Liver (tissue), 9 donors: Measurements from ENCODE around the gene CCM2L. TPM values are rescaled to one million over a fixed set of nuclear protein-coding genes. Genes with fewer than 3 reads are reported as not detected.

ENCODE experiments used
- DNase-seq: peaks from one replicate; pipeline ENCODE4 v3.0.0-alpha.2; 2017; ENCODE audit warnings: low spot score
- H3K27ac ChIP-seq, 2 donors: one replicate each; pipeline ENCODE4 v1.7.0; 2013; ENCODE audit warnings: inconsistent platforms in 2 of 2, low read length in 2 of 2, control low read depth in 1 of 2, low read depth in 1 of 2, mild to moderate bottlenecking in 1 of 2
- H3K27me3 ChIP-seq, 4 donors: one replicate each; pipeline versions ENCODE4 v1.6.1 to v1.7.0; 2013; ENCODE audit warnings: low read length in 3 of 4, inconsistent platforms in 1 of 4, mild to moderate bottlenecking in 1 of 4, moderate library complexity in 1 of 4; ENCODE audit not compliant: control insufficient read depth in 4 of 4, insufficient read depth in 4 of 4
- H3K36me3 ChIP-seq, 4 donors: one replicate each; pipeline versions ENCODE4 v1.6.1 to v1.7.0; 2013; ENCODE audit warnings: low read length in 3 of 4, mild to moderate bottlenecking in 3 of 4, low read depth in 1 of 4, moderate library complexity in 1 of 4; ENCODE audit not compliant: control insufficient read depth in 4 of 4, insufficient read depth in 3 of 4
- H3K4me1 ChIP-seq, 4 donors: one replicate each; pipeline versions ENCODE4 v1.6.1 to v1.7.0; 2013; ENCODE audit warnings: low read length in 3 of 4, mild to moderate bottlenecking in 3 of 4, moderate library complexity in 1 of 4; ENCODE audit not compliant: control insufficient read depth in 4 of 4, insufficient read depth in 4 of 4
- H3K4me3 ChIP-seq, 3 donors: one replicate each; pipeline versions ENCODE4 v1.6.1 to v1.7.0; 2013; ENCODE audit warnings: low read length in 3 of 3, control low read depth in 1 of 3, low read depth in 1 of 3, mild to moderate bottlenecking in 1 of 3
- H3K9ac ChIP-seq, 2 donors: one replicate each; pipeline ENCODE4 v1.7.0; 2013; ENCODE audit warnings: low read length in 2 of 2, mild to moderate bottlenecking in 2 of 2, moderate library complexity in 2 of 2, control low read depth in 1 of 2, low read depth in 1 of 2
- H3K9me3 ChIP-seq, 4 donors: one replicate each; pipeline versions ENCODE4 v1.6.1 to v1.7.0; 2013; ENCODE audit warnings: low read length in 3 of 4; ENCODE audit not compliant: control insufficient read depth in 4 of 4
- EGR1 ChIP-seq, 2 donors: IDR thresholded peaks; 2 replicates each; pipeline ENCODE4 v1.6.1; 2016 to 2018; ENCODE audit warnings: antibody characterized with exemption in 2 of 2, low read depth in 2 of 2
- FOXA1 ChIP-seq: IDR thresholded peaks from 2 replicates; pipeline ENCODE4 v1.6.1; 2016; ENCODE audit warnings: antibody characterized with exemption
- FOXA2 ChIP-seq: IDR thresholded peaks from 2 replicates; pipeline ENCODE4 v1.6.1; 2016; ENCODE audit warnings: antibody characterized with exemption
- GABPA ChIP-seq, 2 donors: IDR thresholded peaks in 1 of 2; conservative IDR thresholded peaks in 1 of 2; 2 replicates each; pipeline ENCODE4 v1.6.1; 2016; ENCODE audit warnings: antibody characterized with exemption in 2 of 2, mild to moderate bottlenecking in 1 of 2, moderate library complexity in 1 of 2
- HNF4A ChIP-seq, 2 donors: conservative IDR thresholded peaks; 2 replicates each; pipeline ENCODE4 v1.6.1; 2016; ENCODE audit warnings: antibody characterized with exemption in 2 of 2, mild to moderate bottlenecking in 2 of 2
- HNF4G ChIP-seq: IDR thresholded peaks from 2 replicates; pipeline ENCODE4 v1.6.1; 2016; ENCODE audit warnings: antibody characterized with exemption
- JUND ChIP-seq, 2 donors: IDR thresholded peaks; 2 replicates each; pipeline ENCODE4 v1.6.1; 2016; ENCODE audit warnings: antibody characterized with exemption in 2 of 2
- NR2F2 ChIP-seq: IDR thresholded peaks from 2 replicates; pipeline ENCODE4 v1.6.1; 2016; ENCODE audit warnings: antibody characterized with exemption
- RAD21 ChIP-seq, 2 donors: IDR thresholded peaks; 2 replicates each; pipeline ENCODE4 v1.6.1; 2016; ENCODE audit warnings: antibody characterized with exemption in 2 of 2, mild to moderate bottlenecking in 2 of 2
- RXRA ChIP-seq, 2 donors: IDR thresholded peaks; 2 replicates each; pipeline ENCODE4 v1.6.1; 2017 to 2018; ENCODE audit warnings: antibody characterized with exemption in 2 of 2, mild to moderate bottlenecking in 1 of 2
- SP1 ChIP-seq: IDR thresholded peaks from 2 replicates; pipeline ENCODE4 v1.6.1; 2018; ENCODE audit warnings: antibody characterized with exemption, mild to moderate bottlenecking
- TAF1 ChIP-seq: conservative IDR thresholded peaks from 2 replicates; pipeline ENCODE4 v1.6.1; 2016; ENCODE audit warnings: antibody characterized with exemption, mild to moderate bottlenecking
- YY1 ChIP-seq: IDR thresholded peaks from 2 replicates; pipeline ENCODE4 v1.6.1; 2016; ENCODE audit warnings: antibody characterized with exemption, mild to moderate bottlenecking
- WGBS: extraction: QIAGEN DNeasy Blood & Tissue Kit; methylation state at CpG from one replicate; pipeline ENCODE4 v1.1.7; 2013; 5-methylcytosine and 5-hydroxymethylcytosine counted together
- polyA plus RNA-seq, 2 donors: library from polyadenylated mRNA; stranded (reverse) in 1 of 2; unstranded in 1 of 2; fragments of 200-250 nt in 1 of 2; fragments of >200 nt in 1 of 2; fragmentation: Nextera tagmentation in 1 of 2; extraction: Ambion mirVana in 1 of 2; gene quantifications; one replicate each; pipeline versions ENCODE4 v1.2.1 to v1.2.3, GENCODE V29; 2013 to 2015
- total RNA-seq, 2 donors: library from RNA; depleted of rRNA; stranded (reverse); fragments of >200 nt; gene quantifications; one replicate each; pipeline ENCODE4 v1.2.3, GENCODE V29; 2014
- TF ChIP-seq, protein P1 (sequence below): IDR thresholded peaks from 2 replicates; pipeline ENCODE4 v1.6.1; 2016; ENCODE audit warnings: antibody characterized with exemption
- TF ChIP-seq, protein P2 (sequence below): IDR thresholded peaks from 2 replicates; pipeline ENCODE4 v1.6.1; 2016; ENCODE audit warnings: antibody characterized with exemption
- TF ChIP-seq, protein P3 (sequence below): IDR thresholded peaks from 2 replicates; pipeline ENCODE4 v1.6.1; 2016; ENCODE audit warnings: antibody characterized with exemption, mild to moderate bottlenecking
- TF ChIP-seq, protein P4 (sequence below): fragments of 150-350 bp; IDR thresholded peaks from 2 replicates; pipeline ENCODE4 v1.5.1; 2017; ENCODE audit warnings: improper control_type of control experiment, low read depth, low read length; ENCODE audit not compliant: missing input control
- TF ChIP-seq, protein P5 (sequence below): IDR thresholded peaks from 2 replicates; pipeline ENCODE4 v1.6.1; 2016; ENCODE audit warnings: antibody characterized with exemption
- donor health status: healthy.
- donor health status: healthy.
- donor health status: healthy.
- donor health status: healthy.
- donor health status: healthy.

CCM2L gene
- total and polyA plus RNA-seq, 4 donors = 0.31 to 2.1 (median 1.2) TPM

DNA sequence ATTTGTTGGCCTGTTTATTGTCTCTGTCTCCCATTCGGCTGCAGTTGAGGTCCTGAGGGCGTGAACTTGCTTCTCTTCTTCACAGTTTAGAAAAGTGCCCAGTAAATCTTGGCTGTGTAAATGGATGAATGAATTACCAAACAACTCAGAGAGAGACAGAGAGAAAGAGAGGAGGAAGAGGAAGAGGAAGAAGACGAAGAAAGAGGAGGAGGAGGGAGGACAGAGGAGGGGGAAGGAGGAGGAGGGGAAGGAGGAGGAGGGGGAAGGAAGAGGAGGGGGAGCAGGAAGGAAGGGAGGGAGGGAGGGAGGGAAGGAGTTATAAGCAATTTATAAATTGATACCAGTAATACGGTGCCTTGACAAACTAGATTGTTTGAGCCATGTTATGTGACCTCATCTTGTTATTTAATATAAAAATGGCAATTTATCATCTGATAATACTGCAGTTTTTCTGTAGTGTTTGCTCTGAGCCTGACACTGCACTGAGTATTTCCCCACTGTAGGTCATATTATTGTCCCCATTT lies 60.5 kb downstream of the CCM2L start:
- no peaks in the 10 kb centered on the region for H3K36me3 ChIP-seq
- DNase-seq = no peak

DNA sequence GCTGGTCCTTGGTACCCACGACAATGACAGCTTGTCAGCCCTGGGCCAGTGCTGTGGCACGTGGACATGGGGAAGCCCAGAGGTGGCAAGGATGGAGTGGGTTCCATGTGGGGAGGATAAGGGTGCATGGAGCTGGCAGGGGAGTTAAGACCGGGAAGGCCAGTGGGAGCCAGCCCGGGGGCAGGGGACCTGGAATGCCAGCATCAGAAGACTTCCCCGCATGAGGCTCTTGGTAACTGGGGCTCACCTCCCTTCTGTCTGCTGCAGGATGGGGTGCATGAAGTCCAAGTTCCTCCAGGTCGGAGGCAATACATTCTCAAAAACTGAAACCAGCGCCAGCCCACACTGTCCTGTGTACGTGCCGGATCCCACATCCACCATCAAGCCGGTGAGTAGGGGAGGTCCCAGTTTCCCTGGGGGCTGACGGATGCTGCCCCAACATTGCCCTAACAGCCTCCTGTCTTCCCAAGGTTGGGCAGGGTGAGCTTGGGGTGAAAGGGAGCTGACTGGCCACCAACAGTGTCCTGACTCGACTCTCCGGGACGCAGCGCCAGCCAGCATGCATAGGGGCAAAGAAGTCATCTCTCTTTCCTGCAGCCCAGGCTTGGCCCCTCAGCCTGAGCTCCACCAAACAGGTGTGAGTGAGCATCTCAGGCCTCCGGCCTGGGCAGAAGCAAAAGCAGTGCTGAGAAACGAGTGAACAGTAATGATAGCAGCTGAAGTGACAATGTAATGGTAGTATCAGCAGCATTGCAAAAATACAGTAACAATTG lies 61.3 kb downstream of the CCM2L start:
- Histone ChIP-seq H3K4me1 (no peaks in the 10 kb centered on the region), H3K9ac (no peak overlapping the region), H3K27me3 (no peaks in the 10 kb centered on the region), H3K4me3 (no peak overlapping the region), H3K9me3 (no peaks in the 10 kb centered on the region), H3K27ac (no peak overlapping the region), H3K36me3 (no peaks in the 10 kb centered on the region)
- 84% methylated on average over 17 of the region's 17 CpGs for WGBS
- no peak for DNase-seq
- no peak for TF ChIP-seq FOXA2
- no peak for TF ChIP-seq NR2F2
- no peak for TF ChIP-seq HNF4A (conservative IDR thresholded peaks at IDR 0.05)
- TF ChIP-seq, protein P1, sequence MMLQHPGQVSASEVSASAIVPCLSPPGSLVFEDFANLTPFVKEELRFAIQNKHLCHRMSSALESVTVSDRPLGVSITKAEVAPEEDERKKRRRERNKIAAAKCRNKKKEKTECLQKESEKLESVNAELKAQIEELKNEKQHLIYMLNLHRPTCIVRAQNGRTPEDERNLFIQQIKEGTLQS = no peak
- TF ChIP-seq RXRA (IDR thresholded peaks at IDR 0.05) = no peak
- TF ChIP-seq FOXA1 = no peak
- TF ChIP-seq SP1 = no peak
- TF ChIP-seq YY1 = no peak
- TF ChIP-seq RAD21 (IDR thresholded peaks at IDR 0.05) = no peak

More for the DNA sequence above, 60.5 kb downstream of the CCM2L start:
- no peaks in the 10 kb centered on the region for H3K4me1 ChIP-seq
- no peak overlapping the region for H3K9ac ChIP-seq
- no peak overlapping the region for H3K4me3 ChIP-seq
- WGBS = 48% methylated on average over 4 of the region's 4 CpGs
- H3K9me3 ChIP-seq = no peaks in the 10 kb centered on the region
- H3K27me3 ChIP-seq = no peaks in the 10 kb centered on the region
- no peak overlapping the region for H3K27ac ChIP-seq
- TF ChIP-seq JUND (IDR thresholded peaks at IDR 0.05) (no peak), RXRA (IDR thresholded peaks at IDR 0.05) (no peak), NR2F2 (no peak), FOXA1 (no peak), YY1 (no peak), HNF4G (no peak), EGR1 (IDR thresholded peaks at IDR 0.05; ENCODE audit: low read depth in 2 of 2) (no peak), GABPA (IDR thresholded peaks at IDR 0.05 in 1 of 2, conservative IDR thresholded peaks at IDR 0.05 in 1 of 2) (no peak), SP1 (no peak)
- TF ChIP-seq, protein P1 = no peak

DNA sequence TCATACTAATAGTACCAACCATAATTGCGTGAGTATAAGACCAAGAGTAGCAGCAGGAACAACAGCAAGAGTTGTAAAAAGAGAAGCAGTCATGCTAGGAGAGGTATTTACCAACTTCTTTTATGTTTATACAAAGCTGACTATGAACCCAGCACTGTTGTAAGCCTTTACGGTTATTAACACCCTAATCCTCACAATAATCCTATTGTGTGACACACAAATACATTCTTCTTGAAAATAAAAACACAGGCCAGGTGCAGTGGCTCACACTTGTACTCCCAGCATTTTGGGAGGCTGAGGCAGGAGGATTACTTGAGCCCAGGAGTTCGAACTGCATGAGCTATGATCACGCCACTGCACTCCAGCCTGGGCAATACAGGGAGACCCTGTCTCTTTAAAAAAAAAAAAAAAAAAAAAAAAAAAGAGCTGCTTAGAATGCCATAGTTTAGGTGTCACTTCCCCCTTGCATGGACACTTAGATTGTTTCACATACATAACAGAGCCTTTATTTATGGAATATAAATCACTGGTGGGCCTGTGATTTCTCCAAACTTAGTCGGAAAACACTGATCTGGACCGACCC lies 62.0 kb downstream of the CCM2L start:
- Histone ChIP-seq H3K9me3 (no peaks in the 10 kb centered on the region), H3K9ac (no peak overlapping the region), H3K4me1 (no peaks in the 10 kb centered on the region), H3K36me3 (no peaks in the 10 kb centered on the region), H3K27ac (no peak overlapping the region), H3K27me3 (no peaks in the 10 kb centered on the region), H3K4me3 (no peak overlapping the region)
- 86% methylated on average over 6 of the region's 6 CpGs for WGBS
- DNase-seq = no peak
- TF ChIP-seq RXRA (IDR thresholded peaks at IDR 0.05) = no peak
- TF ChIP-seq, protein P2, sequence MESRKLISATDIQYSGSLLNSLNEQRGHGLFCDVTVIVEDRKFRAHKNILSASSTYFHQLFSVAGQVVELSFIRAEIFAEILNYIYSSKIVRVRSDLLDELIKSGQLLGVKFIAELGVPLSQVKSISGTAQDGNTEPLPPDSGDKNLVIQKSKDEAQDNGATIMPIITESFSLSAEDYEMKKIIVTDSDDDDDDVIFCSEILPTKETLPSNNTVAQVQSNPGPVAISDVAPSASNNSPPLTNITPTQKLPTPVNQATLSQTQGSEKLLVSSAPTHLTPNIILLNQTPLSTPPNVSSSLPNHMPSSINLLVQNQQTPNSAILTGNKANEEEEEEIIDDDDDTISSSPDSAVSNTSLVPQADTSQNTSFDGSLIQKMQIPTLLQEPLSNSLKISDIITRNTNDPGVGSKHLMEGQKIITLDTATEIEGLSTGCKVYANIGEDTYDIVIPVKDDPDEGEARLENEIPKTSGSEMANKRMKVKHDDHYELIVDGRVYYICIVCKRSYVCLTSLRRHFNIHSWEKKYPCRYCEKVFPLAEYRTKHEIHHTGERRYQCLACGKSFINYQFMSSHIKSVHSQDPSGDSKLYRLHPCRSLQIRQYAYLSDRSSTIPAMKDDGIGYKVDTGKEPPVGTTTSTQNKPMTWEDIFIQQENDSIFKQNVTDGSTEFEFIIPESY = no peak
- no peak for TF ChIP-seq EGR1 (IDR thresholded peaks at IDR 0.05; ENCODE audit: low read depth in 2 of 2)
- TF ChIP-seq HNF4A (conservative IDR thresholded peaks at IDR 0.05) = no peak
- no peak for TF ChIP-seq FOXA1
- TF ChIP-seq, protein P3, sequence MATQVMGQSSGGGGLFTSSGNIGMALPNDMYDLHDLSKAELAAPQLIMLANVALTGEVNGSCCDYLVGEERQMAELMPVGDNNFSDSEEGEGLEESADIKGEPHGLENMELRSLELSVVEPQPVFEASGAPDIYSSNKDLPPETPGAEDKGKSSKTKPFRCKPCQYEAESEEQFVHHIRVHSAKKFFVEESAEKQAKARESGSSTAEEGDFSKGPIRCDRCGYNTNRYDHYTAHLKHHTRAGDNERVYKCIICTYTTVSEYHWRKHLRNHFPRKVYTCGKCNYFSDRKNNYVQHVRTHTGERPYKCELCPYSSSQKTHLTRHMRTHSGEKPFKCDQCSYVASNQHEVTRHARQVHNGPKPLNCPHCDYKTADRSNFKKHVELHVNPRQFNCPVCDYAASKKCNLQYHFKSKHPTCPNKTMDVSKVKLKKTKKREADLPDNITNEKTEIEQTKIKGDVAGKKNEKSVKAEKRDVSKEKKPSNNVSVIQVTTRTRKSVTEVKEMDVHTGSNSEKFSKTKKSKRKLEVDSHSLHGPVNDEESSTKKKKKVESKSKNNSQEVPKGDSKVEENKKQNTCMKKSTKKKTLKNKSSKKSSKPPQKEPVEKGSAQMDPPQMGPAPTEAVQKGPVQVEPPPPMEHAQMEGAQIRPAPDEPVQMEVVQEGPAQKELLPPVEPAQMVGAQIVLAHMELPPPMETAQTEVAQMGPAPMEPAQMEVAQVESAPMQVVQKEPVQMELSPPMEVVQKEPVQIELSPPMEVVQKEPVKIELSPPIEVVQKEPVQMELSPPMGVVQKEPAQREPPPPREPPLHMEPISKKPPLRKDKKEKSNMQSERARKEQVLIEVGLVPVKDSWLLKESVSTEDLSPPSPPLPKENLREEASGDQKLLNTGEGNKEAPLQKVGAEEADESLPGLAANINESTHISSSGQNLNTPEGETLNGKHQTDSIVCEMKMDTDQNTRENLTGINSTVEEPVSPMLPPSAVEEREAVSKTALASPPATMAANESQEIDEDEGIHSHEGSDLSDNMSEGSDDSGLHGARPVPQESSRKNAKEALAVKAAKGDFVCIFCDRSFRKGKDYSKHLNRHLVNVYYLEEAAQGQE = no peak
- no peak for TF ChIP-seq FOXA2
- TF ChIP-seq RAD21 (IDR thresholded peaks at IDR 0.05) = no peak
- no peak for TF ChIP-seq YY1
- TF ChIP-seq, protein P4, sequence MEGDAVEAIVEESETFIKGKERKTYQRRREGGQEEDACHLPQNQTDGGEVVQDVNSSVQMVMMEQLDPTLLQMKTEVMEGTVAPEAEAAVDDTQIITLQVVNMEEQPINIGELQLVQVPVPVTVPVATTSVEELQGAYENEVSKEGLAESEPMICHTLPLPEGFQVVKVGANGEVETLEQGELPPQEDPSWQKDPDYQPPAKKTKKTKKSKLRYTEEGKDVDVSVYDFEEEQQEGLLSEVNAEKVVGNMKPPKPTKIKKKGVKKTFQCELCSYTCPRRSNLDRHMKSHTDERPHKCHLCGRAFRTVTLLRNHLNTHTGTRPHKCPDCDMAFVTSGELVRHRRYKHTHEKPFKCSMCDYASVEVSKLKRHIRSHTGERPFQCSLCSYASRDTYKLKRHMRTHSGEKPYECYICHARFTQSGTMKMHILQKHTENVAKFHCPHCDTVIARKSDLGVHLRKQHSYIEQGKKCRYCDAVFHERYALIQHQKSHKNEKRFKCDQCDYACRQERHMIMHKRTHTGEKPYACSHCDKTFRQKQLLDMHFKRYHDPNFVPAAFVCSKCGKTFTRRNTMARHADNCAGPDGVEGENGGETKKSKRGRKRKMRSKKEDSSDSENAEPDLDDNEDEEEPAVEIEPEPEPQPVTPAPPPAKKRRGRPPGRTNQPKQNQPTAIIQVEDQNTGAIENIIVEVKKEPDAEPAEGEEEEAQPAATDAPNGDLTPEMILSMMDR = no peak
- TF ChIP-seq, protein P5, sequence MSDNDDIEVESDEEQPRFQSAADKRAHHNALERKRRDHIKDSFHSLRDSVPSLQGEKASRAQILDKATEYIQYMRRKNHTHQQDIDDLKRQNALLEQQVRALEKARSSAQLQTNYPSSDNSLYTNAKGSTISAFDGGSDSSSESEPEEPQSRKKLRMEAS = no peak
- no peak for TF ChIP-seq TAF1
- no peak for TF ChIP-seq JUND (IDR thresholded peaks at IDR 0.05)
